IPS-15b (cell line): ENCODE results near the gene PIK3R1.

Experiments
- H3K27me3 ChIP-seq: one replicate; pipeline ENCODE4 v1.6.1; 2013; ENCODE audit warnings: low read length; ENCODE audit not compliant: control insufficient read depth, insufficient read depth
- H3K36me3 ChIP-seq: one replicate; pipeline ENCODE4 v1.6.1; 2013; ENCODE audit warnings: low read length; ENCODE audit not compliant: control insufficient read depth, insufficient read depth
- H3K4me1 ChIP-seq: one replicate; pipeline ENCODE4 v1.6.1; 2013; ENCODE audit warnings: mild to moderate bottlenecking, low read length; ENCODE audit not compliant: control insufficient read depth, insufficient read depth
- H3K4me3 ChIP-seq: one replicate; pipeline ENCODE4 v1.5.1; 2013; ENCODE audit warnings: low read depth, low read length
- H3K9ac ChIP-seq: one replicate; pipeline ENCODE4 v1.6.1; 2013; ENCODE audit warnings: low read depth, mild to moderate bottlenecking, low read length
- H3K9me3 ChIP-seq: one replicate; pipeline ENCODE4 v1.6.1; 2013; ENCODE audit warnings: mild to moderate bottlenecking, low read length; ENCODE audit not compliant: control insufficient read depth, insufficient read depth

PIK3R1 gene

DNA sequence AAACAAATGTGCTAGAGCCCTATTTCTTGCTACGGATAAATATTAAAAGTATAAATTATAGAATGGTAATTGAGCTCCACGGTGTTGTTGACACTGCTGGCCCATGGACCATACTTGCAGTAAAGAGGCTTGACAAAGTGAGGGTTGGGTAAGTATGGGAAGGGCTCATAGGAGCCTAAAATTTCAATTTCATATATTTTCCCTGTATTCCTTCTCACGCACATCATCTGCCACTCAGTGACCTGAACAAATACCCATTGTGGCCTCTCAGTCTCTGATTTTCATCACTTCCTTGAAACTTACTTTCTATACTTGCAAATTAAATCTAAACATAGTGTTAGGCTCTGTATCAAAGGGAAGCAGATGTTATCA is 116.5 kb downstream of the PIK3R1 start:
- no peak overlapping the region for H3K9ac ChIP-seq
- H3K4me1 ChIP-seq = no peaks in the 10 kb centered on the region
- no peaks in the 10 kb centered on the region for H3K36me3 ChIP-seq
- no peak overlapping the region for H3K4me3 ChIP-seq
- H3K9me3 ChIP-seq = no peaks in the 10 kb centered on the region
- H3K27me3 ChIP-seq = no peaks in the 10 kb centered on the region

DNA sequence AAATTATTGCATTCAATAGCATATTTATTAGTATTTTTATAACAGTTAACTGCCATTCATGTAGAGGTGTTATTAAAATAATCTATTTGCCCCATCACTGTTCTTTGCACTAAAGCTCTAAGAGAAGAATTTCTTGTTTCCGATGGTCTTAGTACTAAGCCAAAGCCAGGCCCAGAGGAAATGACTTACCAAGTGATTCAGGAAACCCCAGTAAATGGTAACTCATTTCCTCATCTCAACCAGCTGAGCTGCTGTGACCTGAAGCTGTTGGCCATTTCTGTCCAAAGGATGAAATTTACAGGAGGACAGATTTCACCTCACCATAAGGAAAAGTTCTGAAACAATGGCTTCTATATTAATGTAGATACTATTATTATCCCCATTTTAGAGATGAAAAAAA is 117.0 kb downstream of the PIK3R1 start:
- Histone ChIP-seq H3K36me3 (no peaks in the 10 kb centered on the region), H3K9ac (no peak overlapping the region), H3K9me3 (no peaks in the 10 kb centered on the region), H3K27me3 (no peaks in the 10 kb centered on the region), H3K4me3 (no peak overlapping the region), H3K4me1 (no peaks in the 10 kb centered on the region)

DNA sequence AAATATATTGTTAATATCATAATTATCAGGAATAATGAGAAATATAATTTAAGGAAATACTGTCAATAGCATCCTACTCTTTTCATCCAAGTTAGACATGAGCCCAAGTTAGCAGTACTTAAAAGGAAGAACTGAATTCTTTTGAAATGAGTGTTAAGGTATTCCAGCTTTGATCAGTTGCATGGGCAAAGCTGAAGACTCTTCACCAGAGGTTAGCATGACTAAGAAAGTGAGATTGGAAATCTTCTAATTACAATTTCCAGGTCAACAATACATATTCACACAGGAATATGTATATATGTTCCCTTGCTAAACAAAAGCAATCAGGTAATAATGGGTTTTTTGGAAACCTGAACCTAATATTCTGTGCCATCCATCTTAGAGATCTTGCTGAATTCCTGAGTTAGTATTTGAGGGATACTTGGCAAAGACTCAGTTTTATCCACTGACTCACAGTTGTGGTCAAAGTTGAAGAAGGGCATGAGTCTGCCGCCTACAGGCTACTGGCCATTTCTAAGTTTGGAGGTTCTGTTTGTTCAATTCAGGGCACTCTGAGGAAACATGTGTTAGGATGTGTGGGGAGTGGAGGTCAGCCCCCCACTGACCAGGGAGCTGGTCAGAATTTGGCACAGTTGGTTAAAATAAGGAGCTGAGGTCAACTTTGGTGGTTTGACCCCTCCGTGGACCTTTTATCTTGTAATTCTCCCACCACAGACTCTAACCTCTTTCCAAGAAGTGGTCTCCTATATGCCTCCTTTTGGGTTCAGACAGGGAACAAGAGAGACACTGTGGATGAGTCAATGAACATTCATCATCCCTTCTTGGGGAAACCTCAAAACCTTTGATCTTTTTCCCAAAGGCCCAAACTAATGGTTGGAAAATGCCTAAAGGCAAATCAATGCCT is 118.3 kb downstream of the PIK3R1 start:
- Histone ChIP-seq H3K9me3 (no peaks in the 10 kb centered on the region), H3K27me3 (no peaks in the 10 kb centered on the region), H3K4me1 (no peaks in the 10 kb centered on the region), H3K9ac (no peak overlapping the region), H3K4me3 (no peak overlapping the region), H3K36me3 (no peaks in the 10 kb centered on the region)

- Histone ChIP-seq H3K27me3 (no peaks in the 10 kb centered on the region), H3K9me3 (no peaks in the 10 kb centered on the region), H3K4me1 (no peaks in the 10 kb centered on the region), H3K4me3 (no peak overlapping the region), H3K9ac (no peak overlapping the region), H3K36me3 (no peaks in the 10 kb centered on the region)
These were observed 119.0 kb downstream of the PIK3R1 start for GRCh38 chr5:68334553-68334886.

DNA sequence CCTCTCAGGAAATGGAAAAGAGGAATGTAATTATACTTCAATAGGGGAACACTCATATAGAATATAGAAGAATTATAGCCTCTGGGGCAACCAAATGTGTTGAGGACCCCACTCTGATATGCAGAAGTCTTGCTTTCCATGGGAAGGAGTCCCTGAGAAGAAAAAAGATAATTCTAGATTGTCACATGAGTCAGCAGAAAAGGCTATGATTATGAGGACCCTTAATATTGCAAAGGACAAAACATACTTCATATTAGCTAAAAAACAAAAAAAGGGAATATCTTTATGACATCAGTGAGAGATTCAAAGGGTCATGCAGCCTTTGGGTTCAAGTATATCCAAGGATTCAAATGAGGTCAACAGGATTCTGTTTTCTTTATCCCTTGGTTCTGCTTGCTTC is 119.5 kb downstream of the PIK3R1 start:
- H3K9me3 ChIP-seq = no peaks in the 10 kb centered on the region
- no peak overlapping the region for H3K4me3 ChIP-seq

DNA sequence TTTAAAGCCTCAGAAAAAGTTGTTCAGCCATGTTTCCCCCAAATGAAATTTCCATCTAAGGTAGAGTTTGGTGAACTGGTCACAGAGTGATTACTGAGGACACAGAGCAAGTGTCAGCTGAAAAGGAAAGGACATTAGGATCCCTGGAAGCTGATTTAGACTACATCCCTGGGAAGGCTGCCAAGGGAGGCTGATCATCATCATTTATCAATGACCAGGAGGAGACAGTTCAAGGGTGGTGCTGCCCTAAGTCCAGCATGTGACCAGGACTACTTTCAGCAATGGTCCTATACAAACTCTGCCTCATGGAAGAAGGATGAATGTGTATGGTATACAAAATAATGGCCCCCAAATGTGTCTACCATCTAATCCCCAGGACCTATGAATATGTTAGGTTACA is 120.6 kb downstream of the PIK3R1 start:
- Histone ChIP-seq H3K4me3 (no peak overlapping the region), H3K27me3 (no peaks in the 10 kb centered on the region), H3K4me1 (no peaks in the 10 kb centered on the region), H3K9ac (no peak overlapping the region), H3K9me3 (no peaks in the 10 kb centered on the region), H3K36me3 (no peaks in the 10 kb centered on the region)

More for the DNA sequence above, 119.5 kb downstream of the PIK3R1 start:
- Histone ChIP-seq H3K27me3 (no peaks in the 10 kb centered on the region), H3K9ac (no peak overlapping the region), H3K4me1 (no peaks in the 10 kb centered on the region), H3K36me3 (no peaks in the 10 kb centered on the region)

GRCh38 chr5:68337235-68337634 is 121.7 kb downstream of the PIK3R1 start:
- no peak overlapping the region for H3K4me3 ChIP-seq
- H3K27me3 ChIP-seq = no peaks in the 10 kb centered on the region
- no peak overlapping the region for H3K9ac ChIP-seq
- H3K4me1 ChIP-seq = no peaks in the 10 kb centered on the region
- H3K36me3 ChIP-seq = no peaks in the 10 kb centered on the region
- H3K9me3 ChIP-seq = no peaks in the 10 kb centered on the region

- H3K4me3 ChIP-seq = no peak overlapping the region
- no peaks in the 10 kb centered on the region for H3K36me3 ChIP-seq
- no peak overlapping the region for H3K9ac ChIP-seq
These were observed 124.4 kb downstream of the PIK3R1 start for GRCh38 chr5:68339921-68340321.

GRCh38 chr5:68341006-68341405 is 125.5 kb downstream of the PIK3R1 start:
- no peak overlapping the region for H3K9ac ChIP-seq
- H3K4me1 ChIP-seq = no peaks in the 10 kb centered on the region
- no peaks in the 10 kb centered on the region for H3K9me3 ChIP-seq
- no peaks in the 10 kb centered on the region for H3K36me3 ChIP-seq
- H3K4me3 ChIP-seq = no peak overlapping the region
- H3K27me3 ChIP-seq = no peaks in the 10 kb centered on the region

More at GRCh38 chr5:68339921-68340321, 124.4 kb downstream of the PIK3R1 start:
- Histone ChIP-seq H3K27me3 (no peaks in the 10 kb centered on the region), H3K4me1 (no peaks in the 10 kb centered on the region), H3K9me3 (no peaks in the 10 kb centered on the region)

DNA sequence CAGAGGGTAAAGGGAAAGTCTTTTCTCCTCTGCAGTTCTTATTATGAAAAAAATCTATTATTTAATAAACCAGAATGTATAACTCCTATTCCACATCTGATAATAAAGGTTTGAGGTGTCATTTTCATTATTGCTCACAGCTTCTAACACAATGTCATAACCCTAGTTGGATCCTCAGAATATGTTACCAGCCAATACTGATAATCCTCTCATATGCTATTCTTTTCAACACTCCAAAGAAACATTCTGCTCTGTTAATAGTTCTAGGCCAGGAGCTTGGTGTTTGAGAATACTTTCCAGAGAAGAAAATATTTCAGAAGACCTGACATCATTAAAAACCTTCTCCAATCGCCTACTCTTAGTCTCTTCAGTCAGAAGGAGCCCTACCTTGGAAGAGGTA is 127.1 kb downstream of the PIK3R1 start:
- Histone ChIP-seq H3K36me3 (no peaks in the 10 kb centered on the region), H3K4me3 (no peak overlapping the region), H3K4me1 (no peaks in the 10 kb centered on the region), H3K27me3 (no peaks in the 10 kb centered on the region), H3K9me3 (no peaks in the 10 kb centered on the region), H3K9ac (no peak overlapping the region)

DNA sequence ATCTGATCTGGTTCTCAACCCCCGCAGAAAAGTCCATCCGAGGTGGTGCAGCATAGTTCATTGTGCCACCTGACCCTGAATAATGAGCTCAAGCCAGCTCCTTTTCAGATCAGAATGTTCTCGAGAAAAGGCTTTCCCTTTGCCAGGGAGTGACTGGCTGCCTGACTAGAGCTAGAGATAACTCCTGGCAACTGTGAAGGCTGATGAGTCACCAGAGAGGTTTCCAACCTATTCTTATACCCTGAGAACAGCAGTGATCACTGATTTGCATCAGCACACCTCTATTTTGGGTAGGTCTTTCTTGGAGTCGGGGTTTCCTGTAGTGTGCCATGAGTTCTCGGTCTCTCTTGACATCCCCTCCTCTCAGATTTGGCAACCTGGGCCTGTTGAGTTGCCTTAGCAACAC is 127.9 kb downstream of the PIK3R1 start:
- Histone ChIP-seq H3K36me3 (no peaks in the 10 kb centered on the region), H3K4me3 (no peak overlapping the region), H3K27me3 (no peaks in the 10 kb centered on the region), H3K9me3 (no peaks in the 10 kb centered on the region), H3K9ac (no peak overlapping the region), H3K4me1 (no peaks in the 10 kb centered on the region)

GRCh38 chr5:68344447-68345111 is 129.0 kb downstream of the PIK3R1 start:
- no peak overlapping the region for H3K9ac ChIP-seq
- H3K4me3 ChIP-seq = no peak overlapping the region
- H3K36me3 ChIP-seq = no peaks in the 10 kb centered on the region
- no peaks in the 10 kb centered on the region for H3K27me3 ChIP-seq
- no peaks in the 10 kb centered on the region for H3K9me3 ChIP-seq
- no peaks in the 10 kb centered on the region for H3K4me1 ChIP-seq
